HG03342 (cell line): Measurements from ENCODE around the gene USPL1.
"Not testable (repeated sequence)": the region's sequence is repeated elsewhere in the genome, so short reads cannot be mapped to it uniquely, and the experiment has no call there.

ENCODE experiments used
- ATAC-seq: cut with Tn5 transposase; IDR thresholded peaks from one replicate; pipeline ENCODE4 v1.9.1; 2021; ENCODE audit warnings: mild to moderate bottlenecking, moderate library complexity; ENCODE audit not compliant: unreplicated experiment

Gene USPL1

DNA sequence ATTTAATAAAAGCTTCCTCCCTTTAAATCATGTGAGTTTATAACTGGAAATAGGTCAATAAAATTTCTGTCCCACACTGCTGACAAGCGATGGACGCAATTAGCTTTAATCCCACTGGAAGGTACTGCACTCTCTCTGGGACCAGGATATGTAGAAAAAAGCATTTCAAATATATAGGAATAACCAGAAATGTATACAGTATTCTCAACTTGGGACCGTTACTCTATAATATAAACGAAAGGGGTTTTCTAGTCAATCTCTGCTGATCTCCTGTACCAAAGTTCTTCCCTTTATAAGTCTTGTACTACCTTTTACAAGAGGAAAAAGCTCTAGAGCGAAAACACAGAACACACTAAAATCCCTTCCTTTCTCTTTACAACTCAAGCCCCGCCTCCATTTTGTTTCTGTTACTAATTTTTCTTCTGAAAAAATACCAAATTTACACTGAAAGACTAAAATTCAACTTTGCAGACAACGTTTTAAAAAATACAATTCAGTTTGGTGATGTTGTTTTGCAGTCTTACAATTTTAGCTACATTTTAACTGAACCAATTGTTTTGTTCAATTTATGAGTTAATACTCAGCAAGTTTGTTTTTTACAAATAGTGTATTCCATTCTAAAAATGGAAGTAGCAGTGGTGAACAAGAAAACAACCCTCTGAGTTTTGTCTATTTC, 1.7 kb upstream of the USPL1 start:
- ATAC-seq: no peak

GRCh38 chr13:30616927-30617314, 799 bp upstream of the USPL1 start:
- peak; percentile 19 for ATAC-seq

DNA sequence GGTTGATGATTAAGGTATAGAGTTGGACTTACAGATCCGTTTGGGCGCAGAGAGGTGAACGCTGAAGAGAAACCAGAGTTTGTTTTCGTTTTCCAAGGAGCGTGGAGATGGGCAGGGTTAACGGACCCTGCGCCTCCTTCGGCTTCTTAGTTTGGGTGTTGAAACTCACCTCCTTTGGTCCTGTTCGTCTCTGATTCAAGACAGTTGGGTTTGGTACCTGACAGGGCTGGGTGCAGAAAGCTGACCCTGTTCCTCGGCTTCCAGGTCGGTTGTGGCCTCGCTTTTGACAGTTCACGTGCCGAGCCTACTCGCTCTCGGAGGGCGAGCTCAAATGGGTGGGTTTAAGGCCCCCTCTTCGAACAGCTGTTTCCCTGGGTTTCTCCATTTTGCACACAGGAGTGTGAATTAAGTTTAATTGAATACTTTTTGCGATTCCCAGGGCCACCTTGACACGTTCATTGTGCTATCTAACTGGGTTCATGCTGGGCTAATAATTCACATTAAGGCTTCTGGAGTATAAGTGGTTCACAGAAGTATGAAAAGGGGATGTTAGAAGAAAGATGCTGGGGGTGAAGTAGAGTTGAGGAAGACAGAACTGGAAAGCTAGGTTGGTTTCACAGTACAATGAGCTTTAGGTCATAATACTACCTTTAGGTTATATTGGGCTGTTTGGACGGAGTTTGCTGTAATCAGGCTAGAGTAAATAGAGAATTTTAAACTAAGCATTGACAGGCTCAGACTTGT, 638 bp downstream of the USPL1 start:
- ATAC-seq: peak; percentile 1

- no peak for ATAC-seq
Measured at GRCh38 chr13:30618930-30619279, 1.2 kb downstream of the USPL1 start.

GRCh38 chr13:30619731-30620130, 2.0 kb downstream of the USPL1 start:
- no peak for ATAC-seq

DNA sequence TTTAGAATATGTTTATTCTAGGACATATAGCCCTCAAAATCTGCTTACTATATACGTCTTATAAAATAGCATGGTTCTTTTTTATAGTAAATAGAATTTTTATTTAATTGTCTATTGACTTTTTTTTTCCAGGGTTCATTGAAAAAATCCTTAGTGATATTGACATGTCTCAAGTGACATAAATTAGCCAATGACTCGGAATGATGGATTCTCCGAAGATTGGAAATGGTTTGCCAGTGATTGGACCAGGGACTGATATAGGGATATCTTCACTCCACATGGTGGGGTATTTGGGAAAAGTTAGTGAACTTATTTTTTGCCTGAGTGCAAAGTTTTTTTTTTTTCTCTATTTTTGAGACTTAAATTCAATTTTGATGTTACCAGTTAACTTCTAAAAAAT, 3.2 kb downstream of the USPL1 start:
- ATAC-seq: no peak

GRCh38 chr13:30622551-30622950, 4.8 kb downstream of the USPL1 start:
- ATAC-seq: no peak

DNA sequence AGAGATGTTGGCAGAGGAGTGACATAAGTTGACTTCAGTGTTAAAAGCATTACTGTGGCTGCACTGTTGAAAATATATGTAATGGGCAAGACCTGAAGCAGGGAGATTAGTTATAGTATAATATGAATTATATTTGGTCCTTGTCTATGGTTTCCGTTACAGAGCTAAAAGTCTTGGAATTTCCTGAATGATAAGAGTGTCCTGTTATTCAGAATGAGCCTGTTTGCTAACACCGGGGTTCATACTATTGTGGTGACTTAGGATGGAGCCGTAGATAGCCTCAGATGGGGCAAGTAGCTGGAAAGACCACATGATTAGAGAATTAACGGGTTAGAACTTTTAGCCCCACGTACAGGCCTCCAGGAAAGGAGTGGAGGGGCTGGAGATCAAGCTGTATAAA, 5.7 kb downstream of the USPL1 start:
- ATAC-seq: no peak

GRCh38 chr13:30624630-30625029, 6.9 kb downstream of the USPL1 start:
- ATAC-seq: no peak

DNA sequence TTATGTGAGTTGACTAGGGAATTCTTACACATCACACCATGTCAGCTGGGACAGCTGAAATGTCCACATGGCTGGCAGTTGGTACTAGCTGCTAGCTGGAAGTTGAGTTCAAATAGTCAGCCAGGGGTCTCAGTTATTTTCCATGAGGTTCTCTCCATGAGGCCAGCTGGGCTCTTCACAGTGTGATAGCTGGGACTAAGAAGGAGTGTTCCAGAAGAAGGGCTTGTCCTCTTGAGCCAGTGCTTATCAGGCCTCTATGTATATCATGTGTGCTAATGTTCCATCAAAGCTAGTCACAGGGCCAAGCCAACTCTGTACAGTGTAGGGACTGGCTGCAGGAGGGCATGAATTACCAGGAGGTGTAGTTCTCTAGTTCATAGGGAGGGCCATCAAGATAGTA, 11.8 kb downstream of the USPL1 start:
- no peak for ATAC-seq

- no peak for ATAC-seq
Measured at GRCh38 chr13:30633861-30634260, 16.1 kb downstream of the USPL1 start.

GRCh38 chr13:30634838-30635237, 17.1 kb downstream of the USPL1 start:
- ATAC-seq: no peak

DNA sequence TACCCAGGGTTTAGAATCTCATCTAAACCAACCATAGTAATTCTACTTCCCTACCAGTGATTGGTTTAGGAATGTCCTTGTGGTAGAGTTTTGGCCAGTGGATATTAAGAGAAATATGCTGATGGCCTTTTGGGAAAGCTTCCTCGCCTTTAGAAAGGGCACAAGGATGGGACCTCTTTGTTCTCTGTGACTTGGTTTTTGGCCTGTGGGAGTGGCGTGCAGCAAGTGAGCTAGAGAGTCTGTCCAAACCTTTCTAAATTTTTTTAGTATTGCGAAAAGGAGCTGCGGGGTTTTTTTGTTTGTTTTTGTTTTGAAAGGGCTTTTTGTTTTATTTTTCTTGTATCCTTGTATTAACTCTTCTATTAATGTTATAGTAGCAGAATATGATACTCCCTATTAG, 20.6 kb downstream of the USPL1 start:
- no peak for ATAC-seq

GRCh38 chr13:30639671-30640070, 22.0 kb downstream of the USPL1 start:
- no peak for ATAC-seq

- not testable (repeated sequence) for ATAC-seq
Measured at GRCh38 chr13:30641173-30641572, 23.5 kb downstream of the USPL1 start.

GRCh38 chr13:30645629-30646028, 27.9 kb downstream of the USPL1 start:
- no peak for ATAC-seq

DNA sequence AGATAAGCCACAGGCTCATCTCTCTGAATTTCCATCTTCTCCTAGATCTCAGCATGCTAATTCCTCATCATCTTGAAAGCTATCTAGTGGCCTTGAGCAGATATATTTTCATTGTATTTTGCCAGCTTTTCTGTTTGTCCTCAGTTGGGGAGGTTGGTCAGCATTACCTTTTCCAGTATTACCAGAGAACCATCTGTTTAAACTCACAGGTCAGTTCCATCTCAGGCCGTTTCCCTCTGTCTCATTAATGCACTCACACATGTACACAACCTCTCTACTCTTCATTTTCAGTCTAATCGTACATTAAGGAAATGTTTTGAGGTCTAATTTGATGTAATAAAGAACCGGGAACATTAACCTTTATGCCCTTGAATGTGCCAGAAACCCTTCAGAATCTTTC, 29.7 kb downstream of the USPL1 start:
- ATAC-seq: no peak

GRCh38 chr13:30647824-30648521, 30.3 kb downstream of the USPL1 start:
- ATAC-seq: no peak

DNA sequence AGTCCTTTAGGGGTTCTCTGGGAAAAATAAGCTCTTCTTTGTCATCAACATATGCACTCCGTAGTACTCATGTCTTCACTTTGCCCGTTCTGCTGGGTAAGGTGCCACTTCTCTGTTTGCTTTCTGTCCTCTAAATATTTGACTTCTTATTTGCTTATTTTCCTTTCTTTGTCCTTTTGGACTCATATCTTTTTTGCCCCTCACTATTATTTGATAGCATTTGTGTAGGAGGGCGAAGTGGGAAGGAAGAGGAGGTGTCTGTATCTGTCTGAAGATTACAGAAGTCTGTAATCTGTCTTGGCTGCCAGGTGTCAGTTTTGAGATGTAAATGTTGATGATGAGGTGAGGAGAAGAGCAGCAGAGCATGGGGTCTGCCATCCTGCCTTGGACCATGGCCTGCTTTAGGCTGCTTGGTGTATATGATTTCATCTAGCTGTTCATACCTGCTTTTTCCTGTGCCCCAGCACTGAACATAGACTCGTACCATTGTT, 30.8 kb downstream of the USPL1 start:
- ATAC-seq: no peak

DNA sequence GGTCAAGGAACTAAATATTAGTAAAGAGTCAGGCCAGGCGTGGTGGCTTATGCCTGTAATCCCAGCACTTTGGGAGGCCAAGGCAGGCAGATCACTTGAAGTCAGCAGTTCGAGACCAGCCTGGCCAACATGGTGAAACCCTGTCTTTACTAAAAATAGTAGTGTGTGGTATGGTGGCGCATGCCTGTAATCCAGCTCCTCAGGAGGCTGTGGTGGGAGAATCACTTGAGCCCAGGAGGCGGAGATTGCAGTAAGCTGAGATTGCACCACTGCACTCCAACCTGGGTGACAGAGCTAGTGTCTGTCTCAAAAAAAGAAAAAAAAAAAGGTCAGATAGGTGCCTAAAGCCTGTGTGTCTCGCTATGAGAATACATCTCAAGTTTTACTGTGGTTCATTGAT, 33.9 kb downstream of the USPL1 start:
- not testable (repeated sequence) for ATAC-seq

DNA sequence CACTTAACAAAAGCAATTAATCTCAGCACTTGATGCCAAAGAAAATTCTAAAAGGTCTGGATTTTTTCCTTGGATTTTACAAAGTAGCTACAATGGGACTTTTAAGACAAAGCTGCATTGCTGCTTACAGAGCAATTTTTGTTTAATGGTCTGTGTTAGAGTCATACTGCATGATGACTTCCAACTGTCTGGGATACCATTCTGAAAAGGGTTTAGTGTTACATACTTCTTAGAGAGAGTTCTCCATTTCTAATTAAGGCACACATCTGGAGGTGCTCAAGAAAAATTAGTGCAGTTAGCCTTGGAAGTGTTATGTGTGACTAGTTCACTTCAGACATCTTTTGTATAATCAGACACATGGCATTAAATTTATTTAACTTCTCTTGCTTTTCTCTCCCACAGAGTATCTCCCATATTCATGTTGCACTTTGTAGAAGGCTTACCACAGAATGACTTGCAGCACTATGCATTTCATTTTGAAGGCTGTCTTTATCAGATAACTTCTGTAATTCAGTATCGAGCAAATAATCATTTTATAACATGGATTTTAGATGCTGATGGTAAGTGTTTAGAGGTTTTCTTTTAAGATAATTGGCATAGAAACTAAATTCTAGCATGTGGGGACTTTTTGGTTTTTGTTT, 35.1 kb downstream of the USPL1 start:
- no peak for ATAC-seq
